MM.1S (cell line): ENCODE measurements around the gene MYOCD.

Source experiments
- DNase-seq: peaks from one replicate; pipeline ENCODE4 v3.0.0-alpha.2; 2015
- H2AFZ ChIP-seq: fragments of 300-600 bp; sonication (generic); 2 replicates; pipeline ENCODE4 v1.6.0; 2016; ENCODE audit warnings: antibody characterized with exemption, low read length
- H3F3A ChIP-seq: fragments of 300-600 bp; sonication (generic); 2 replicates; pipeline ENCODE4 v1.6.1; 2016; ENCODE audit warnings: mild to moderate bottlenecking, antibody characterized with exemption, low read length, moderate library complexity, mixed read lengths; ENCODE audit not compliant: insufficient read depth
- H3K27ac ChIP-seq: fragments of 300-600 bp; sonication (generic); 2 replicates; pipeline ENCODE4 v1.5.1; 2016; ENCODE audit warnings: mild to moderate bottlenecking, low read length
- H3K27me3 ChIP-seq: fragments of 300-600 bp; sonication (generic); replicated peaks from 2 replicates; pipeline ENCODE4 v1.6.0; 2016; ENCODE audit warnings: low read length; ENCODE audit not compliant: insufficient read depth
- H3K36me3 ChIP-seq: fragments of 300-600 bp; sonication (generic); replicated peaks from 2 replicates; pipeline ENCODE4 v1.6.1; 2016; ENCODE audit warnings: mild to moderate bottlenecking, low read length, mixed read lengths; ENCODE audit not compliant: insufficient read depth
- H3K4me1 ChIP-seq: fragments of 300-600 bp; sonication (generic); 2 replicates; pipeline ENCODE4 v1.6.1; 2016; ENCODE audit warnings: low read length, mixed read lengths
- H3K4me2 ChIP-seq: fragments of 300-600 bp; sonication (generic); 2 replicates; pipeline ENCODE4 v1.6.0; 2016; ENCODE audit warnings: low read depth, low read length
- H3K4me3 ChIP-seq: fragments of 300-600 bp; sonication (generic); 2 replicates; pipeline ENCODE4 v1.5.1; 2016; ENCODE audit warnings: low read length, mixed read lengths
- H3K79me2 ChIP-seq: fragments of 300-600 bp; sonication (generic); 2 replicates; pipeline ENCODE4 v1.6.1; 2016; ENCODE audit warnings: mixed run types, low read length, mixed read lengths
- H3K9ac ChIP-seq: fragments of 300-600 bp; sonication (generic); 2 replicates; pipeline ENCODE4 v1.6.1; 2016; ENCODE audit warnings: low read length, mixed read lengths
- H3K9me2 ChIP-seq: fragments of 300-600 bp; sonication (generic); replicated peaks from 2 replicates; pipeline ENCODE4 v1.6.1; 2016; ENCODE audit warnings: mild to moderate bottlenecking, low read length, mixed read lengths; ENCODE audit not compliant: insufficient read depth
- H3K9me3 ChIP-seq: fragments of 300-600 bp; sonication (generic); replicated peaks from 2 replicates; pipeline ENCODE4 v1.6.1; 2016; ENCODE audit warnings: mild to moderate bottlenecking, low read length, mixed read lengths; ENCODE audit not compliant: insufficient read depth
- H4K20me1 ChIP-seq: fragments of 300-600 bp; sonication (generic); 2 replicates; pipeline ENCODE4 v1.6.1; 2016; ENCODE audit warnings: mild to moderate bottlenecking, low read length, moderate library complexity, mixed read lengths; ENCODE audit not compliant: insufficient read depth
- CTCF ChIP-seq: fragments of 300-600 bp; sonication (generic); IDR thresholded peaks from 2 replicates; pipeline ENCODE4 v1.5.1; 2016; ENCODE audit warnings: antibody characterized with exemption, low read length, mixed read lengths
- EZH2 ChIP-seq: fragments of 300-600 bp; sonication (generic); optimal IDR thresholded peaks from 2 replicates; pipeline ENCODE3; 2017; ENCODE audit warnings: low read depth, mild to moderate bottlenecking, antibody characterized with exemption, low read length, mixed read lengths
- EZH2phosphoT487 ChIP-seq: fragments of 300-600 bp; sonication (generic); IDR thresholded peaks from 2 replicates; pipeline ENCODE4 v1.6.1; 2018; ENCODE audit warnings: antibody characterized with exemption, low read length

Gene MYOCD

DNA sequence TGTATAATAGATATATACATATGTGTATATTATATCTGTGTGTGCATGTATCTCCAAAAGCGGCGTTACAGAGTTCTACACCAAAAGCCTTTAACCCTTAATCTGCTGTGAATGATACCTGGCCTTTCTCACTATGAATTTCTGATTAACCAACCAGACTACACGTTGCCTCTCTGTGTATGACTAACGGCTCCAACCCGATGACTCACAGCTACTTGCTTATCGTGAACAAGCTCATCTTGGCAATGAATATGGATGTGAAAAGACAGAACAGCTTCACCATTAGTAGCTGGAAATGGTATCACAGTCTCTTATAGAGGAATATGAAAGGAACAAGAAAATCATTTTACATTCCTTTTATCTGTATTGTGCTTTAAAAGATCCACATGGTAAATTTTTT, 99.9 kb downstream of the MYOCD start:
- no peak for TF ChIP-seq CTCF
- H3K27me3 ChIP-seq = no peaks in the 10 kb centered on the region
- H3K27ac ChIP-seq = no peak overlapping the region
- H3K36me3 ChIP-seq = no peaks in the 10 kb centered on the region
- no peak for DNase-seq
- H3K79me2 ChIP-seq = no peaks in the 10 kb centered on the region
- no peak overlapping the region for H3K4me3 ChIP-seq
- no peaks in the 10 kb centered on the region for H4K20me1 ChIP-seq
- H2AFZ ChIP-seq = no peak overlapping the region
- no peaks in the 10 kb centered on the region; the same call in 1 of the 2 replicates for H3K9me3 ChIP-seq
- no peak overlapping the region for H3K4me2 ChIP-seq
- H3K4me1 ChIP-seq = no peaks in the 10 kb centered on the region
- H3K9me2 ChIP-seq = no peaks in the 10 kb centered on the region
- H3K9ac ChIP-seq = no peak overlapping the region
- H3F3A ChIP-seq = no peaks in the 10 kb centered on the region

DNA sequence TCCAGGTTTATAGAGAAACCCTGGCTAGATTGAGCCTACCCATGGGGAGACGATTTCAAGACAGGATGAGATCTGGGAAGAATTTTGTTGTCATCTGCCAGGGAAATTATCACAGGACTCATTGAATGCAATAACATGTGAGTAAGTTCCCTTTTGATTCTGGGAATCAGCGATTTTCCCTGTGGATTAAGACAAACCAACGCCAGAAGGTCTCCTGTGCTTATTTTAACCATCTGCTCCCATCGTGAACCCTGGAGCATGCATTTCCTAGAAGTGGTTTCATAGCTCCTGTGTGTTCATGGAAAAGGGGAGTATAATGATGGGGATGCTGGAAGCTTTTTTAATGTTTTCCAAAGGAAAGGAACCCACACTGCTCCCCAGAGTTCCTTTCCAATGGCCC, 102.6 kb downstream of the MYOCD start:
- Histone ChIP-seq H3K4me3 (no peak overlapping the region), H4K20me1 (no peaks in the 10 kb centered on the region), H3K9ac (no peak overlapping the region), H3K79me2 (no peaks in the 10 kb centered on the region), H3K36me3 (no peaks in the 10 kb centered on the region), H3K4me1 (no peaks in the 10 kb centered on the region), H3K4me2 (no peak overlapping the region), H3K27me3 (no peaks in the 10 kb centered on the region), H3K27ac (no peak overlapping the region), H3K9me2 (no peaks in the 10 kb centered on the region), H3F3A (no peaks in the 10 kb centered on the region), H2AFZ (no peak overlapping the region), H3K9me3 (no peaks in the 10 kb centered on the region; the same call in 1 of the 2 replicates)
- DNase-seq = no peak
- TF ChIP-seq CTCF (no peak), EZH2phosphoT487 (no peak), EZH2 (no peak)

- no peaks in the 10 kb centered on the region for H3K4me1 ChIP-seq
Observed at GRCh38 chr17:12769981-12770380, 104.3 kb downstream of the MYOCD start.

More at GRCh38 chr17:12769981-12770380, 104.3 kb downstream of the MYOCD start:
- no peaks in the 10 kb centered on the region for H3K36me3 ChIP-seq
- no peaks in the 10 kb centered on the region for H3K27me3 ChIP-seq
- H3K4me2 ChIP-seq = no peak overlapping the region
- no peak overlapping the region for H3K4me3 ChIP-seq
- no peaks in the 10 kb centered on the region; the same call in 1 of the 2 replicates for H3K9me3 ChIP-seq
- H4K20me1 ChIP-seq = no peaks in the 10 kb centered on the region
- H3F3A ChIP-seq = no peaks in the 10 kb centered on the region
- H3K9ac ChIP-seq = no peak overlapping the region
- no peak for TF ChIP-seq CTCF
- TF ChIP-seq EZH2 = no peak
- TF ChIP-seq EZH2phosphoT487 = no peak
- no peaks in the 10 kb centered on the region for H3K79me2 ChIP-seq
- no peak for DNase-seq
- no peak overlapping the region for H3K27ac ChIP-seq
- no peaks in the 10 kb centered on the region for H3K9me2 ChIP-seq
- no peak overlapping the region for H2AFZ ChIP-seq
